ENCODE results near the gene NME3. TPM values are rescaled to one million over a fixed set of nuclear protein-coding genes. Genes with fewer than 3 reads are reported as not detected.

NME3 gene
- total and polyA plus RNA-seq, 5 donors = 36.5 to 75.2 (median 53.0) TPM

DNA sequence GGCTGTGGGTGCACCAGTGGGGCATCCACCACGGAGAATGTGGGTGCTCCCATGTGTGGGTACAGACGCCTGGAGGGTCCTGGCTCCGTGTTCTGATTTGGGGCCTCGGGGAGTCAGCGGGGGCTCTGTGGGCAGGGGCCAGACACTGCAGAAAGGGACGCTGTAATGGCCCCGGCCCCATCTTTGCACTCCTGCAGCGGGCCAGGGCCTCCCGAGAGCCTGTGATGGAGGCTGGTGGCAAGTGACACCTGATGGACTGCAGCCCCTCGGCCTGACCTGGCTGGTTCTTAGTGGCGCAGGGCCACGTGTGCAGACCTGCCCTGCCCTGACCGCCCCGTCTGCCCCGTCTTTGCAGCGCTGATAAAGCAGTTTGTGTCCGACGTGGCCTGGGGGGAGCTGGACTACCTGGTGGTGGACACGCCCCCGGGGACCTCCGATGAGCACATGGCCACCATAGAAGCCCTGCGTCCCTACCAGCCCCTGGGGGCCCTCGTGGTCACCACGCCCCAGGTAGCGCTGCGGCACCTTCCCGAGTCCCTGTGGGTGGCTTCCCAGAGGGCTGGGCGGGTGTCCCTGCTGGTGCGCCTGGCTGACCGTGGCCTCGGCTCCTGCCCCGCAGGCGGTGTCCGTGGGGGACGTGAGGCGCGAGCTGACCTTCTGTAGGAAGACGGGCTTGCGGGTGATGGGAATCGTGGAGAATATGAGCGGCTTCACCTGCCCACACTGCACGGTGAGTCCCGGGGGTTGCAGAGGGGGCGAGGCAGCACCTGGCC lies 16.2 kb upstream of the NME3 start:
- Histone ChIP-seq H3K4me3 (ENCODE audit: low read length) (no peak overlapping the region), H3K9me3 (ENCODE audit: control insufficient read depth, low read length) (no peaks in the 10 kb centered on the region), H3K27ac (ENCODE audit: low read length) (no peak overlapping the region), H3K27me3 (ENCODE audit: control insufficient read depth, insufficient read depth) (no peaks in the 10 kb centered on the region), H3K4me1 (ENCODE audit: control insufficient read depth, insufficient read depth, low read length) (no peaks in the 10 kb centered on the region)
- DNase-seq (peak in 2 of 3 donors; percentile 51 to 52), ATAC-seq (no peak)
- WGBS = 92% methylated on average over 44 of the region's 44 CpGs
- intact Hi-C loops (cut with DNase I) = no loop called here

GRCh38 chr16:1787056-1787321 lies 15.6 kb upstream of the NME3 start:
- Histone ChIP-seq H3K27me3 (ENCODE audit: control insufficient read depth, insufficient read depth) (no peaks in the 10 kb centered on the region), H3K27ac (ENCODE audit: low read length) (no peak overlapping the region), H3K9me3 (ENCODE audit: control insufficient read depth, low read length) (no peaks in the 10 kb centered on the region), H3K4me3 (ENCODE audit: low read length) (no peak overlapping the region), H3K4me1 (ENCODE audit: control insufficient read depth, insufficient read depth, low read length) (no peaks in the 10 kb centered on the region)
- 87% methylated on average over 6 of the region's 6 CpGs for WGBS
- DNase-seq (no peak), ATAC-seq (no peak)
- intact Hi-C loops (cut with DNase I) = no loop called here

GRCh38 chr16:1786242-1787055 lies 15.1 kb upstream of the NME3 start:
- Histone ChIP-seq H3K4me3 (ENCODE audit: low read length) (no peak overlapping the region), H3K4me1 (ENCODE audit: control insufficient read depth, insufficient read depth, low read length) (no peaks in the 10 kb centered on the region), H3K9me3 (ENCODE audit: control insufficient read depth, low read length) (no peaks in the 10 kb centered on the region), H3K27ac (ENCODE audit: low read length) (no peak overlapping the region), H3K27me3 (ENCODE audit: control insufficient read depth, insufficient read depth) (no peaks in the 10 kb centered on the region)
- WGBS = 88% methylated on average over 51 of the region's 51 CpGs
- peak; percentile 30 to 67 (median 54) for DNase-seq
- intact Hi-C loops (cut with DNase I) = no loop called here
- no peak for ATAC-seq

DNA sequence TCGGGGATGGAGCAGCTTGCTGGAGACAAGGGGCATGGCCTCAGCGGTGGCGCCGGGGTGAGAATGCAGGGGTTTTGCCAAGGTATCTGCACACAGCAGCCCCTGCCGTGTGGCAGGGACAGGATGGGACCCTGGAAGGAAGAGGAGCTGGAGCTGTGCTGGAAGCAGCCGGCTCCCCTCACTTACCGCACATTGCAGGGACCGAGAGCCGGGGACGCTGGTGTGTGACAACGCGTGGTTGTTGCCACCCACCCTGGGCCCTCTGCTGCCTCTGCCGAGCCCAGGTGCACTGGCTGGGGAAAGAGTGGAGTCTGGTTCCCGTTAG lies 14.5 kb upstream of the NME3 start:
- H3K27ac ChIP-seq (ENCODE audit: low read length) = no peak overlapping the region
- H3K27me3 ChIP-seq (ENCODE audit: control insufficient read depth, insufficient read depth) = no peaks in the 10 kb centered on the region
- ATAC-seq = no peak
- peaks cover 3% of the 10 kb centered on the region for H3K4me1 ChIP-seq (ENCODE audit: control insufficient read depth, insufficient read depth, low read length)
- intact Hi-C loops (cut with DNase I) = no loop called here
- DNase-seq = peak in 1 of 3 donors; percentile 55
- no peaks in the 10 kb centered on the region for H3K9me3 ChIP-seq (ENCODE audit: control insufficient read depth, low read length)
- 88% methylated on average over 14 of the region's 14 CpGs for WGBS
- H3K4me3 ChIP-seq (ENCODE audit: low read length) = no peak overlapping the region

DNA sequence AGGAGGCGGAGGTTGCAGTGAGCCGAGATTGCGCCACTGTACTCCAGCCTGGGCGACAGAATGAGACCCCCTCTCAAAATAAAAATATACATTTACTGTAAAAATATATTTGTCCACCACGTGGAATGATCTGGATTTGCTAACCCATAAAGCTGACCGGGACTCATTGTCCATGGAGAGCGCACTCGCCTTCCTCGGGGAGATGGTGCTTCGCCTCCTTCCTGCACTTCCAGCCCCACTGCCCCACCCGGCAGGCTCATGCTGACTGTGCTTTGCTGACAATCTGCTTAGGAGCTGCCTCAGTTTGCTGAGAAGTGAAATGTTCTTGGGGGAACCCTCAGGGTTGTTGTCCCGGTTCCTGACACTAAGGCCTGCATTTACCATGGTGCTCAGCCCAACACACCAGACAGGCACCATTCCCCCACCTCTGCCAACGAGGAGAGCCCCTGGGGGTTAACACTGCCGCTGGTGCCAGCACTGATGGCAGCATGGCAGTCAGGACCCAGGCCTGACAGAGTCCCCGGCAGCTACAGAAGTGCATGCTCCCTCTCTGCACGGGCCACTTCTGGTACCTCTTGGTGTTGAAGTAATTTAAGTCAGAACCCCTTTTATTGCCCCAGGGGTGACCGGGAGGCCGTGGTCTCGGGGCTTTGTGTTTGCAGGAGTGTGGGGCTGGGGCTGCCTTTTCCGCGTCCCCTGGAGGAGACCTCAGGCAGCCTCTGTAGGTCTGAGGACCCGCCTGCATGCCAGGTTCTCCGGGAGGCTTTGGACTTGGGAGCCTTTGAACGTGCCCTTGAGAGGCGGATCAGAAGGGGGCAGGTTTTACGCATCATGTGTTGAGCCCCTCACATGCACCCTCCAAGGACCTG lies 13.9 kb upstream of the NME3 start:
- no peak overlapping the region for H3K27ac ChIP-seq (ENCODE audit: low read length)
- H3K4me3 ChIP-seq (ENCODE audit: low read length) = no peak overlapping the region
- peaks cover 3% of the 10 kb centered on the region for H3K4me1 ChIP-seq (ENCODE audit: control insufficient read depth, insufficient read depth, low read length)
- WGBS = 87% methylated on average over 26 of the region's 26 CpGs
- intact Hi-C loops (cut with DNase I) = no loop called here
- ATAC-seq = no peak
- H3K27me3 ChIP-seq (ENCODE audit: control insufficient read depth, insufficient read depth) = no peaks in the 10 kb centered on the region
- peak in 2 of 3 donors; percentile 22 to 47 for DNase-seq
- H3K9me3 ChIP-seq (ENCODE audit: control insufficient read depth, low read length) = no peaks in the 10 kb centered on the region

GRCh38 chr16:1782408-1783264 lies 11.3 kb upstream of the NME3 start, which contains the start of the genes NUBP2 and SPSB3:
Gene NUBP2, plus strand, starts transcription at chr16:1782960. Its CDS starts 61 bp downstream, at chr16:1783021.
Gene SPSB3, minus strand, starts transcription at chr16:1782571. Its CDS starts 1,088 bp downstream, at chr16:1781483.
- DNase-seq (peak; percentile 100), ATAC-seq (peak; percentile 94 to 95)
- Histone ChIP-seq H3K4me3 (ENCODE audit: low read length) (peak within 1 kb of the TSS; percentile 91), H3K4me1 (ENCODE audit: control insufficient read depth, insufficient read depth, low read length) (peaks cover 3% of the 10 kb centered on the region), H3K9me3 (ENCODE audit: control insufficient read depth, low read length) (no peaks in the 10 kb centered on the region), H3K27ac (ENCODE audit: low read length) (peak within 1 kb of the TSS; percentile 72), H3K27me3 (ENCODE audit: control insufficient read depth, insufficient read depth) (no peaks in the 10 kb centered on the region)
- intact Hi-C loops (cut with DNase I) = no loop called here
- under 1% methylated on average over 102 of the region's 102 CpGs for WGBS

- Histone ChIP-seq H3K9me3 (ENCODE audit: control insufficient read depth, low read length) (no peaks in the 10 kb centered on the region), H3K27me3 (ENCODE audit: control insufficient read depth, insufficient read depth) (no peaks in the 10 kb centered on the region), H3K4me1 (ENCODE audit: control insufficient read depth, insufficient read depth, low read length) (peaks cover 3% of the 10 kb centered on the region), H3K4me3 (ENCODE audit: low read length) (peak overlapping the region; percentile 91), H3K27ac (ENCODE audit: low read length) (peak overlapping the region; percentile 72)
- ATAC-seq (peak; percentile 0), DNase-seq (peak in 2 of 3 donors; percentile 34 to 73)
- intact Hi-C loops (cut with DNase I) = no loop called here
- WGBS = under 1% methylated on average over 70 of the region's 70 CpGs
Observed at GRCh38 chr16:1781758-1782407, 10.5 kb upstream of the NME3 start.

GRCh38 chr16:1781254-1781653 lies 9.9 kb upstream of the NME3 start:
- no peaks in the 10 kb centered on the region for H3K9me3 ChIP-seq (ENCODE audit: control insufficient read depth, low read length)
- intact Hi-C loops (cut with DNase I) = no loop called here
- H3K4me1 ChIP-seq (ENCODE audit: control insufficient read depth, insufficient read depth, low read length) = peaks cover 3% of the 10 kb centered on the region
- H3K4me3 ChIP-seq (ENCODE audit: low read length) = peak overlapping the region; percentile 91
- ATAC-seq (no peak), DNase-seq (peak; percentile 21 to 61 (median 43))
- 65% methylated on average over 20 of the region's 20 CpGs for WGBS
- H3K27me3 ChIP-seq (ENCODE audit: control insufficient read depth, insufficient read depth) = no peaks in the 10 kb centered on the region
- no peak overlapping the region for H3K27ac ChIP-seq (ENCODE audit: low read length)

GRCh38 chr16:1780677-1781072 lies 9.3 kb upstream of the NME3 start:
- no peak overlapping the region for H3K4me3 ChIP-seq (ENCODE audit: low read length)
- ATAC-seq (no peak), DNase-seq (peak in 1 of 3 donors; percentile 5)
- peaks cover 3% of the 10 kb centered on the region for H3K4me1 ChIP-seq (ENCODE audit: control insufficient read depth, insufficient read depth, low read length)
- H3K9me3 ChIP-seq (ENCODE audit: control insufficient read depth, low read length) = no peaks in the 10 kb centered on the region
- WGBS = 80% methylated on average over 6 of the region's 6 CpGs
- no peaks in the 10 kb centered on the region for H3K27me3 ChIP-seq (ENCODE audit: control insufficient read depth, insufficient read depth)
- intact Hi-C loops (cut with DNase I) = no loop called here
- no peak overlapping the region for H3K27ac ChIP-seq (ENCODE audit: low read length)
